Measurements from ENCODE around the gene CSAD. TPM values are rescaled to one million over a fixed set of nuclear protein-coding genes. Genes with fewer than 3 reads are reported as not detected.

The CSAD gene
- total RNA-seq, 2 experiments from 2014 or later: 25.8 to 26.9 TPM

DNA sequence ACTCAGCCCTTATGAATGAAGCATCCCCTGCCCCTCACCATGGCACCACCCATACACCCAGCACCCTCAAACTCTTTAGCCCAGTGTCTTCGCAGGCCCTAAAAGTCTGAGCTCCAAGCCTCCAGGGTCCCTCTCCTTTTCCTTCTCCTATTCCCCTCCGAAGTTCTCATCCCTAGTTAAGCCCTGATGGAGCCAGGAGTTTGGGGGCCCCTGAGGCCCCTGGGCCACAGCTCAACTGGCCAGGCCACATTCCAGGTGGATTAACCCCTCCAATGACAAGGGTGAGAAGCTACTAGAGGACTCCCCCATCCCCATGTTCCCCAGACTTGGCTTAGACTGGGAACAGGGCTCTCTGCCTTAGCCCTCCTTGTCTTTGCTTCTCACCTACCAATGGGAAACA is 48.7 kb upstream of the CSAD start:
- Histone ChIP-seq H3K9me2 (ENCODE audit: insufficient read depth, low read length) (no peaks in the 10 kb centered on the region), H3K36me3 (ENCODE audit: insufficient read depth, low read length) (no peaks in the 10 kb centered on the region), H2AFZ (ENCODE audit: low read length) (no peak overlapping the region), H4K20me1 (ENCODE audit: insufficient read depth, low read length) (no peaks in the 10 kb centered on the region), H3K9me3 (ENCODE audit: low read length) (no peaks in the 10 kb centered on the region), H3K27ac (ENCODE audit: low read depth, low read length, poor library complexity, severe bottlenecking) (no peak overlapping the region), H3K79me2 (ENCODE audit: insufficient read depth, low read depth, low read length) (no peaks in the 10 kb centered on the region), H3K4me1 (ENCODE audit: insufficient read depth, low read length, poor library complexity, severe bottlenecking) (peaks cover 12% of the 10 kb centered on the region), H3K4me3 (ENCODE audit: low read depth, low read length, poor library complexity, severe bottlenecking) (no peak overlapping the region), H3K4me2 (ENCODE audit: low read length) (no peak overlapping the region)
- no peak for DNase-seq (ENCODE audit: low spot score)
- ChIA-PET CTCF (ENCODE audit: unreplicated experiment) (no interaction called here), POLR2A (interaction anchor here (0.5 kb wide), 1 partner anchor 9 kb away, joined by 3 read pairs; no protein-coding TSS in a partner anchor)
- no peak for TF ChIP-seq EZH2phosphoT487 (IDR thresholded peaks at IDR 0.05; ENCODE audit: borderline replicate concordance, low read depth, low read length)
- TF ChIP-seq, protein P1, sequence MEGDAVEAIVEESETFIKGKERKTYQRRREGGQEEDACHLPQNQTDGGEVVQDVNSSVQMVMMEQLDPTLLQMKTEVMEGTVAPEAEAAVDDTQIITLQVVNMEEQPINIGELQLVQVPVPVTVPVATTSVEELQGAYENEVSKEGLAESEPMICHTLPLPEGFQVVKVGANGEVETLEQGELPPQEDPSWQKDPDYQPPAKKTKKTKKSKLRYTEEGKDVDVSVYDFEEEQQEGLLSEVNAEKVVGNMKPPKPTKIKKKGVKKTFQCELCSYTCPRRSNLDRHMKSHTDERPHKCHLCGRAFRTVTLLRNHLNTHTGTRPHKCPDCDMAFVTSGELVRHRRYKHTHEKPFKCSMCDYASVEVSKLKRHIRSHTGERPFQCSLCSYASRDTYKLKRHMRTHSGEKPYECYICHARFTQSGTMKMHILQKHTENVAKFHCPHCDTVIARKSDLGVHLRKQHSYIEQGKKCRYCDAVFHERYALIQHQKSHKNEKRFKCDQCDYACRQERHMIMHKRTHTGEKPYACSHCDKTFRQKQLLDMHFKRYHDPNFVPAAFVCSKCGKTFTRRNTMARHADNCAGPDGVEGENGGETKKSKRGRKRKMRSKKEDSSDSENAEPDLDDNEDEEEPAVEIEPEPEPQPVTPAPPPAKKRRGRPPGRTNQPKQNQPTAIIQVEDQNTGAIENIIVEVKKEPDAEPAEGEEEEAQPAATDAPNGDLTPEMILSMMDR (conservative IDR thresholded peaks at IDR 0.05; ENCODE audit: low read length): no peak
- intact Hi-C loops (cut with micrococcal nuclease; ENCODE audit: unreplicated experiment): no loop called here
- no TSS peak for BruUV-seq (replicated peaks)

- POLR2A ChIA-PET: no interaction called here
Measured at GRCh38 chr12:53227836-53228235, 47.1 kb upstream of the CSAD start.

GRCh38 chr12:53227341-53227740 is 46.6 kb upstream of the CSAD start:
- DNase-seq (ENCODE audit: low spot score): no peak
- Histone ChIP-seq H3K4me3 (ENCODE audit: low read depth, low read length, poor library complexity, severe bottlenecking) (no peak overlapping the region), H3K36me3 (ENCODE audit: insufficient read depth, low read length) (no peaks in the 10 kb centered on the region), H3K79me2 (ENCODE audit: insufficient read depth, low read depth, low read length) (no peaks in the 10 kb centered on the region), H3K4me2 (ENCODE audit: low read length) (no peak overlapping the region), H3K9me3 (ENCODE audit: low read length) (no peaks in the 10 kb centered on the region), H3K27ac (ENCODE audit: low read depth, low read length, poor library complexity, severe bottlenecking) (no peak overlapping the region), H4K20me1 (ENCODE audit: insufficient read depth, low read length) (no peaks in the 10 kb centered on the region), H3K9me2 (ENCODE audit: insufficient read depth, low read length) (no peaks in the 10 kb centered on the region), H2AFZ (ENCODE audit: low read length) (no peak overlapping the region), H3K4me1 (ENCODE audit: insufficient read depth, low read length, poor library complexity, severe bottlenecking) (peaks cover 27% of the 10 kb centered on the region)
- CTCF ChIA-PET (ENCODE audit: unreplicated experiment): interaction anchor here (0.7 kb wide), 1 partner anchor 24 kb away, joined by 3 read pairs; no protein-coding TSS in a partner anchor
- no TSS peak for BruUV-seq (replicated peaks)
- intact Hi-C loops (cut with micrococcal nuclease; ENCODE audit: unreplicated experiment): no loop called here
- POLR2A ChIA-PET: no interaction called here
- no peak for TF ChIP-seq EZH2phosphoT487 (IDR thresholded peaks at IDR 0.05; ENCODE audit: borderline replicate concordance, low read depth, low read length)
- TF ChIP-seq, protein P1 (conservative IDR thresholded peaks at IDR 0.05; ENCODE audit: low read length): no peak

More at GRCh38 chr12:53227836-53228235, 47.1 kb upstream of the CSAD start:
- H2AFZ ChIP-seq (ENCODE audit: low read length): no peak overlapping the region
- no peak overlapping the region for H3K27ac ChIP-seq (ENCODE audit: low read depth, low read length, poor library complexity, severe bottlenecking)
- intact Hi-C loops (cut with micrococcal nuclease; ENCODE audit: unreplicated experiment): no loop called here
- no peaks in the 10 kb centered on the region for H4K20me1 ChIP-seq (ENCODE audit: insufficient read depth, low read length)
- no peak overlapping the region for H3K4me3 ChIP-seq (ENCODE audit: low read depth, low read length, poor library complexity, severe bottlenecking)
- H3K9me3 ChIP-seq (ENCODE audit: low read length): no peaks in the 10 kb centered on the region
- no peak for DNase-seq (ENCODE audit: low spot score)
- no peak overlapping the region for H3K4me2 ChIP-seq (ENCODE audit: low read length)
- no TSS peak for BruUV-seq (replicated peaks)
- peaks cover 27% of the 10 kb centered on the region for H3K4me1 ChIP-seq (ENCODE audit: insufficient read depth, low read length, poor library complexity, severe bottlenecking)
- H3K9me2 ChIP-seq (ENCODE audit: insufficient read depth, low read length): no peaks in the 10 kb centered on the region
- TF ChIP-seq, protein P1 (conservative IDR thresholded peaks at IDR 0.05; ENCODE audit: low read length): no peak
- TF ChIP-seq EZH2phosphoT487 (IDR thresholded peaks at IDR 0.05; ENCODE audit: borderline replicate concordance, low read depth, low read length): no peak
- H3K36me3 ChIP-seq (ENCODE audit: insufficient read depth, low read length): no peaks in the 10 kb centered on the region
- CTCF ChIA-PET (ENCODE audit: unreplicated experiment): interaction anchor here (0.7 kb wide), 1 partner anchor 24 kb away, joined by 3 read pairs; no protein-coding TSS in a partner anchor
- H3K79me2 ChIP-seq (ENCODE audit: insufficient read depth, low read depth, low read length): no peaks in the 10 kb centered on the region

All from OCI-LY7 (cell line).